Muscle of leg (tissue), 11 donors: ENCODE data around the gene ZBTB7A. TPM values are rescaled to one million over a fixed set of nuclear protein-coding genes. Genes with fewer than 3 reads are reported as not detected.

ENCODE experiments used
- DNase-seq: peaks from one replicate; pipeline ENCODE4 v3.0.0; 2013
- H3K27ac ChIP-seq: one replicate; pipeline ENCODE4 v1.5.1; 2013; ENCODE audit warnings: mild to moderate bottlenecking, low read length, control low read depth
- H3K27me3 ChIP-seq: one replicate; pipeline ENCODE4 v1.6.1; 2013; ENCODE audit warnings: low read length; ENCODE audit not compliant: control insufficient read depth, insufficient read depth
- H3K36me3 ChIP-seq: one replicate; pipeline ENCODE4 v1.6.1; 2013; ENCODE audit warnings: low read length; ENCODE audit not compliant: control insufficient read depth, insufficient read depth
- H3K4me1 ChIP-seq: one replicate; pipeline ENCODE4 v1.6.1; 2013; ENCODE audit warnings: low read length; ENCODE audit not compliant: control insufficient read depth, insufficient read depth
- H3K4me3 ChIP-seq: one replicate; pipeline ENCODE4 v1.5.1; 2013; ENCODE audit warnings: low read length, control low read depth
- H3K9me3 ChIP-seq: replicated peaks from 2 replicates; pipeline ENCODE4 v1.6.1; 2013; ENCODE audit warnings: low read depth, low read length; ENCODE audit not compliant: control insufficient read depth
- WGBS: methylation state at CpG from one replicate; pipeline ENCODE4 v1.1.5; 2013; ENCODE audit warnings: missing lambda C conversion rate; ENCODE audit not compliant: insufficient coverage; 5-methylcytosine and 5-hydroxymethylcytosine counted together
- polyA plus RNA-seq, 8 donors: library from polyadenylated mRNA; unstranded; fragments of 120-200 nt; gene quantifications; one replicate each; pipeline versions ENCODE4 v1.2.1 to v1.2.3, GENCODE V29; 2013; ENCODE audit warnings: inconsistent platforms in 1 of 8, low replicate concordance in 1 of 8; ENCODE audit not compliant: insufficient read length in 8 of 8, insufficient read depth in 1 of 8
- total RNA-seq: library from RNA; stranded (reverse); fragments of 120-200 nt; gene quantifications from one replicate; pipeline ENCODE4 v1.2.4, GENCODE V29; 2013

ZBTB7A gene
- total and polyA plus RNA-seq, 9 donors: 4.2 to 10.9 (median 8.2) TPM

GRCh38 chr19:4062419-4063368 lies 4.0 kb downstream of the ZBTB7A start:
- Histone ChIP-seq H3K4me3 (no peak overlapping the region), H3K4me1 (peaks cover 68% of the 10 kb centered on the region)
- 57% methylated on average over 19 of the region's 30 CpGs for WGBS

DNA sequence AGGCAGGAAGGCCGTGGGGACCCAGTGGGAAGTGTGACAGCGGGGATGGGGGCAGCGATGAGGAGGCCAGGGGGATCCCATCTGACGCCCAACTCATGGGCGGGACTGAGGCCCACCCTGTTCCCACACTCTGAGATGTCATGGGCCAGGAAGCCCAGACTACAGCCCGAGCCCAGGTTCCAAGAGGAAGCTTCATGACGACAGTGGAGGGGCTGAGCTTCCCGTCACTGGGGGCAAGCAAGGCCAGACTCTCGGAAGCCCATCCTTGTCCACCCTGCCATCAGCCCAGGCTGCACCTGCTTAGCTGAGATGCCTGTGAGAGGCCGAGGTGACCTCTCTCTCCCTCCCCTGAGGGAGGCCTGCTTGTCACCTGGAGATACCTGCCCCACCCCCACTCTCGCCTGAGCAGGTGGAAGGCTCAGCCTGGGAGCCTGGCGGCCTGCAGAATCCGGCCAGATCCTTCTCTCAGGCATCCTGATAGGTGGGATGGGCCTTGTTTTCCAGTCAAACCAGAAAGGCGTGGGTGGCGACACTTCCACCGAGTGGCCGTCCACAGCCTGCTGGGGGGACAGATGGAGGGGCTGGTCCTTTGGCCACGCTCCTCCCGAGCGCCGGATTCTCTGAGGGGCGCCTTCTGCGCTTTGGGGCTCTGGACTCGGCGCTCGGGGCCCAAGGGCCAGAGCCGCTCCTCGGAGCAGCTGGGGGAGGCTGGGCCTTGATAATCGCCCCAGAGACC lies 4.8 kb downstream of the ZBTB7A start:
- no peak overlapping the region for H3K4me3 ChIP-seq
- no peaks in the 10 kb centered on the region for H3K9me3 ChIP-seq
- no peak overlapping the region for H3K27ac ChIP-seq
- 60% methylated on average over 23 of the region's 29 CpGs for WGBS
- H3K36me3 ChIP-seq: peaks cover 21% of the 10 kb centered on the region
- no peak for DNase-seq
- no peaks in the 10 kb centered on the region for H3K27me3 ChIP-seq
- peaks cover 67% of the 10 kb centered on the region for H3K4me1 ChIP-seq

More at GRCh38 chr19:4062419-4063368, 4.0 kb downstream of the ZBTB7A start:
- DNase-seq: no peak
- Histone ChIP-seq H3K27ac (peak overlapping the region; percentile 20), H3K9me3 (no peaks in the 10 kb centered on the region), H3K27me3 (no peaks in the 10 kb centered on the region), H3K36me3 (peaks cover 21% of the 10 kb centered on the region)

DNA sequence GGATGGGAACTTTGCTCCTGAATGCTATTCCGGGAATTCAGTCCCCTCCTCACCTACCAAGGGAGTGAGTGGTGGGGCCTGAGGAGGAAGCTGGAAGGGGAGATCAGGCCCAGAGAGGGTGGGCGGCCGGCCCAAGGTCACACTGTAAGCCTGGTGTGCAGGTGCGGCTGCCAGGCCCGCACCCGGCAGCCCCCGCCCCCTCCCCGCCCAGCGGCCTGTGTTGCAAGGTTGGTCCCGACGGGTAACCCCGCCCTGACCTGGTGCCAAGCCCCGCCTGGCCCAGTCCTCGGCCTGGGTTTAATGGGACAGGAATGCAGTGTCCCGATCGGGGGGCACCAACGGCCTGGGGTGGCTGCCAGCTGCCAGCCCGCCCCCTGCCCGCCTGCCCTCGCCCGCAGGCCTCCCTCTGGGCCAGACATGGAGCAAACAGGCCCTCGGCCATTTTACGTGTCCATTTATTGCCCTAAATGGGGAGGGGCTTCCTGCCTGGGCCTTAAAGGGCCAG lies 5.5 kb downstream of the ZBTB7A start:
- peaks cover 67% of the 10 kb centered on the region for H3K4me1 ChIP-seq
- DNase-seq: no peak
- peaks cover 21% of the 10 kb centered on the region for H3K36me3 ChIP-seq
- H3K27me3 ChIP-seq: no peaks in the 10 kb centered on the region
- no peak overlapping the region for H3K4me3 ChIP-seq
- WGBS: 30% methylated on average over 21 of the region's 23 CpGs
- no peak overlapping the region for H3K27ac ChIP-seq
- H3K9me3 ChIP-seq: no peaks in the 10 kb centered on the region

DNA sequence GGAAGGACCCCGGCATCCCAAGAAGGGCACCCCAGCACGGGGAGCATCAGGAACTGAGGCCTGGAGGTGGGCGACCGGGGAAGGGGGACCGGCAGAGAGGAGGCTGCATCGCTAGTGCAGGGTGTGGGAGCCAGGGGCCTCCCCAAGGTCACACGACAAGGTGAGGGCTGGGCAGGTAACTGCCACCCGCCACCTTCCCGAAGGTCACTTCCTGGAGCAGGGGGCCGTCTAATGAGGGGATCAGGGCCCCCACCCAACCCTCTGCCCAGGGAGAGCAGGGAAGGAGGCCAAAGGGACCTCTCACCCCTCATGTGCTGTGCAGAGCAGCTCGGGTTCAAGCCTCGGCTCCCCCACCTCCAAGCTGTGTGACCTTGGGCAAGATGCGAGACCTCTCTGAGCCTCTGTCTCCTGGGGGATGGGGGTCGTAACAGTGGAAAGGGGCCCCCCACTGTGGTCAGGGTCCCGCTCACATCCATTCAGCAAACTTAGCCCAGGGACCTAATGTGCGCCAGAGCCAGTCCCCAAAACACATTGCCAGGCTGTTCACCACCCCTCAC lies 6.0 kb downstream of the ZBTB7A start:
- Histone ChIP-seq H3K36me3 (peaks cover 27% of the 10 kb centered on the region), H3K27me3 (no peaks in the 10 kb centered on the region), H3K27ac (no peak overlapping the region), H3K4me1 (peaks cover 67% of the 10 kb centered on the region), H3K9me3 (no peaks in the 10 kb centered on the region), H3K4me3 (no peak overlapping the region)
- WGBS: 85% methylated on average over 8 of the region's 16 CpGs
- no peak for DNase-seq

DNA sequence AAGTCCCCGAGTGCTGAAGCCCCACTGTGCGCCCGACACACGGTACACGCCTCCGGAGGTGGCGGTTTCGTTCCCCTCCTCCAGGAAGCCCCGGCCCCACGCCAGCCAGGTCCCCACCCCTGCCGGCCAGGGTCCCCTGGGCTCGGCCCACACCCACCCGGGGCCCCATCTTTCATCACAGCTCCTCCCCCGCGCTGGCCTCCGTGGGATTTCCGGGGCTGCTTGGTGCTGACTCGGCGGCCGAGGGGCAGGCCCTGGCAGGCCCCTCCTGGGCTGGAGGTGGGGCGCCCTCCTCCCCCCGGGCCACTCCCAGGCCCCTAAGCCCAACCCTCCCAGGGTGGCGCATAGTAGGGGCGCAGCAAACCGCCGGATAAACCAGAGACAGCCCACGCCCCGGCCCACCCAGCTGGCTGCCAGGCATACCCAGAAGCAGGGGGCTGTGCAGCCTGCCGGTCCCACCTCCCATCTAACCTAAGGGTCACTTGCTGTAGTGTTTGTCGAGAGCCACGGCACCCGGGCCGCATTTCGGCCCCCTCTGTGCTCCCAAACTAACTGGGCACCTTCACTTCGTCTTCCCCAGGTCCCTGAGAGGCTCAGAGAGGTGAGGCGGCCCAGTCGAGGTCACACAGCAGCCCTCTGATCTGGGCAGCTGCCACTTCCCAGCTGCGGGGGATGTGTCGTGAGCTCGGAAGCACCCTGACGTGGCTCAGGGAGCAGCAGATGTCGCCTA lies 6.6 kb downstream of the ZBTB7A start:
- no peak overlapping the region for H3K4me3 ChIP-seq
- H3K27ac ChIP-seq: peak overlapping the region; percentile 77
- H3K9me3 ChIP-seq: no peaks in the 10 kb centered on the region
- WGBS: 71% methylated on average over 36 of the region's 42 CpGs
- DNase-seq: no peak
- peaks cover 67% of the 10 kb centered on the region for H3K4me1 ChIP-seq
- no peaks in the 10 kb centered on the region for H3K27me3 ChIP-seq
- peaks cover 31% of the 10 kb centered on the region for H3K36me3 ChIP-seq

- Histone ChIP-seq H3K4me3 (no peak overlapping the region), H3K27me3 (no peaks in the 10 kb centered on the region), H3K27ac (peak overlapping the region; percentile 79), H3K4me1 (peaks cover 64% of the 10 kb centered on the region), H3K36me3 (peaks cover 32% of the 10 kb centered on the region), H3K9me3 (no peaks in the 10 kb centered on the region)
- 28% methylated on average over 12 of the region's 19 CpGs for WGBS
- DNase-seq: no peak
Measured at GRCh38 chr19:4059453-4059871, 7.2 kb downstream of the ZBTB7A start.

DNA sequence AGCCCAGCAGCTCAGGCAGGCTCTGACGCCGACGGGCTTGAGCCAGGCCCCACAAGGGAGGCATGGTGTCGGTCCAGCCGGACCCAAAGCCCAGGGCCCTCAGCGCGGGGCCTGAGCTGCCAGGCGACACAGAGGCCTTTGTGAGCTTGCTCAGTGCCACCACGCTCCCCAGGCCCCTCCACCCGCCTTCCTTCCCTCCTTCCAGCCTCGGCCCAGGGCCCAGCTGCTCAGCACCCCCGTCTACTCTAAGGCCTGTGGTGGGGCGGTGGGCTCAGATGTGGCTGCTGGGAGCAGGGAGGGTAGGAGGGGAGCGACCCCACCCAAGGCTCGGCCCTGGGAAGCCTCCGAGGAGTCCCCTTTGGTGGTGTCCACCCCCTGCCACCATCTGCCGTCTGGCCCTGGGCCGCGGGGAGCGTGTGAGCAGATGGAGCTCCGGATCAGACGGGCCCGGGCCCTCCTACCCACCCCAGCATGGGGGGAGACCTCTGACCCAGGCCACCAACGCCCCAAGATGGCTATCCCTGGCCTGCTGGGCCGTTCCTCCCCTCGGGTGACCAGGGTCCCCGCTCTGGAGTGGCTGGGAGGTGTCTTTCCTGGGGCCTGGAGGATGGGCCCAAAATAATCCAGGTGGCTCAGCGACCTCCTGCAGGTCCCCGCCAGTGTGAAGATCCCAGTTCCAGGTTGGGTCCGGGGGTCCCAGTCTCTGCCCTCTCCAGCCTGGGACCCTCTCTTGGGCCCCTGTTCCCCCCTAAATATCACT lies 7.8 kb downstream of the ZBTB7A start:
- H3K4me3 ChIP-seq: no peak overlapping the region
- H3K4me1 ChIP-seq: peaks cover 59% of the 10 kb centered on the region
- H3K27me3 ChIP-seq: no peaks in the 10 kb centered on the region
- peak overlapping the region; percentile 79 for H3K27ac ChIP-seq
- no peak for DNase-seq
- WGBS: 23% methylated on average over 13 of the region's 30 CpGs
- peaks cover 34% of the 10 kb centered on the region for H3K36me3 ChIP-seq
- no peaks in the 10 kb centered on the region for H3K9me3 ChIP-seq

- Histone ChIP-seq H3K4me3 (no peak overlapping the region), H3K9me3 (no peaks in the 10 kb centered on the region), H3K27ac (peak overlapping the region; percentile 79), H3K36me3 (peaks cover 37% of the 10 kb centered on the region), H3K4me1 (peaks cover 52% of the 10 kb centered on the region), H3K27me3 (no peaks in the 10 kb centered on the region)
- peak; percentile 64 for DNase-seq
- WGBS: 43% methylated on average over 12 of the region's 22 CpGs
Measured at GRCh38 chr19:4057931-4058692, 8.6 kb downstream of the ZBTB7A start.

DNA sequence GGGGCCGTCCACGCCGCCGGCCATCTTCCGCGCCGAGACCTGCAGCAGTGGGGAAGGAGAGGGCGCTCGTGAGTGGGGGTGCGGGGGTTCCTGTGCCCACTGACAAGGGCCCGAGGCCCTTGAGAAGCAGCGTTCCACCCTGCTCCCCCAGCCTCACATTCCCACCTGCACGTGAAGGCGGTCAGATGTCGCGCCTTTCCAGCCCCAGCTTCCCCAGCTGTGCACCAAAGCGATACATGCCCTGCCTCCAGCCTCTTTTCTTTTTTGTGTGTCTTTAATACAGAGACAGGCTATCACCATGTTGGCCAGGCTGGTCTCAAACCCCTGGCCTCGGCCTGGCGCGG lies 11.5 kb downstream of the ZBTB7A start:
- Histone ChIP-seq H3K4me3 (no peak overlapping the region), H3K36me3 (peaks cover 44% of the 10 kb centered on the region), H3K9me3 (no peaks in the 10 kb centered on the region), H3K27ac (no peak overlapping the region), H3K27me3 (no peaks in the 10 kb centered on the region), H3K4me1 (peaks cover 26% of the 10 kb centered on the region)
- 92% methylated on average over 10 of the region's 20 CpGs for WGBS
- DNase-seq: no peak
